ENCODE measurements around the gene BCL10.
"Not testable (repeated sequence)": the region's sequence is repeated elsewhere in the genome, so short reads cannot be mapped to it uniquely, and the experiment has no call there.

The BCL10 gene

GRCh38 chr1:85262985-85263384 lies 13.4 kb downstream of the BCL10 start:
- no peak for DNase-seq

DNA sequence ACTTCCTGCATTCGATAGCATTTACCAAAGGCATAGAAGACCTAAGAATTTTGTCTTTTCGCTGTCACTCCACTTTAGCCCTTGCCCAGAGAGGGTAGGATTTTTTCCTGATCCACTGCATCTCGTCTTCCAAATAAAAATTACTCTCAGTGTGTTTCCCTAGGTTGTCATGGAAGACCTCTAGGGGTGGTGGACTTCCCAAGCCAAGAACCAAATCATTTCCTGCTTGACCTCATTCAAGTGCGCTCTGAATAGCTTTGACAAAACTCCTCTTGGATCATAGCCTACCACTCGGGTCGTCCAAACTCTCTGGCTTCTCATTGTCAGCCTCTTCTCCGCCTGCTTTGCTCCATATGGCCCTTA lies 16.5 kb downstream of the BCL10 start:
- DNase-seq: no peak

DNA sequence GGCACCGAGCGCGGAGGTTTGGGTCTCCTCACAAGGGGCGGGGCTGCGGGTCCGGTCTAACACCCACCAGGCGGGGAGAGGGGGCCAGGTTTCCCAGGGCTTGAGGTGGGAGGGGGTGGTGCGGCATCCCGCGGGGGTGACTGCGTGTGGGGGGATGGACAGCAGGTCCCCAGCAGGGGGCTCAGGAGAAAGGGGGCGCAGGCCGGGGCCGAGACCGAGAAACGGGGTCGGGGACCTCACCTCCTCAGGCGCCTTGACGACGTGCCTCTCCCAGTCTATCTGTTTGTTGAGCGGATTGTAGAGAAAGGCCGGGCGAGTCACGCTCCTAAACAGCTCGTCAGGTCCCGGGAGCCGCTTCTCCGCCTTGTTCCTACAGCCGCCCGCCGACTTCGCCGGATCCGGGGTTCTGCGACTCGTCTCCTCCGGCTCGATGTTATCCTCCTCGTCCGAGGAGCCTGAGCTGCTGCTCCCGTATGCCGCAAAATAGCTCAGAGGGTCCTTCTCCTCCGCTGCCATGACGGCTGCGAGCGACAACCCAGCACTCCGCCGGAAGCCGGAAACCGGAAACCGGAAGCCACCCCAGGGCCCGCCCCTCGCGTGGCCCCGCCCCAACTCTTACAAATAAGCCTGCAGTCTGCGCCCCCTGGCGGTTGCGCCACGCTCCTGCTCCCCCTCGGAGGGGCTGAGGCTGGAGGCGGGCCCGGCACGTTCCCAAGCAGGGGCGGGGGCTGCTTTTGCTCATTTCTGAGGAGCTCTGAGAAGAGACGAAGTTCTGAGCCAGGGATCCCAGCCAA lies 17.1 kb downstream of the BCL10 start, which contains the start of gene C1orf52:
Gene C1orf52, minus strand, starts transcription at position 545 of the 794 bp plus-strand sequence. Its CDS starts 29 bp downstream, at position 516.
- DNase-seq: peak; percentile 94

GRCh38 chr1:85258536-85259117 lies 17.8 kb downstream of the BCL10 start:
- DNase-seq: no peak

DNA sequence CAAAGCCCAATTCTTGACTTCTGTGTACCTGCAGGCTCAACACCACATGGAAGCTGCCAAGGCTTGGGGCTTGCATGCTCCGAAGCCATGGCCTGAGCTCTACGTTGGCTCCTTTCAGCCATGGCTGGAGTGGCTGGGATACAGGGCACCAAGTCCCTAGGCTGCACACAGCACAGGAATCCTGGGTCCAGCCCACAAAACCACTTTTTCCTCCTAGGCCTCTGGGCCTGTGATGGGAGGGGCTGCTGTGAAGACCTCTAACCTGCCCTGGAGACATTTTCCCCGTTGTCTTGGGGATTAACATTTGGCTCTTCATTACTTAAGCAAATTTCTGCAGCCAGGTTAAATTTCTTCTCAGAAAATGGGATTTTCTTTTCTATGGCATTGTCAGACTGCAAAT lies 27.4 kb downstream of the BCL10 start:
- not testable (repeated sequence) for DNase-seq

DNA sequence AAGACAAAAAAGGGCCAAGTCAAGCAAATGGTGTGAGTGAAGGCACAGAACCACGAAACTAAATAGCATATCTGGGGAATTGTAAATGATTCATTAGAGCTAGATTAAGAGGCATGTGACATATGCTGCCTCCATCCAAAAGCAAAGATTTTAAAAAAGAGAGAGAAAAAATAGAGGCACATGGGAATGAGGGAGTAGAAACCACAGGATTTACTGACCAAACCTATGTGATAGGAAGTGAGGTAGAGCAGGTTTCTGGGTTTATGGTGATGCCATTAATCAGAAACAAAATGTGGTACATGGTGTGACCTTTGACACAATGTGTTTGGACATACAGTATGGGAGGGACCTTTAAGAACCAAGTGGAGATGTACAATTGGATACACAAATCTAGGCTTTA lies 30.5 kb downstream of the BCL10 start:
- no peak for DNase-seq

GRCh38 chr1:85245456-85245855 lies 31.0 kb downstream of the BCL10 start:
- no peak for DNase-seq

- no peak for DNase-seq
Observed at GRCh38 chr1:85244271-85245061, 32.0 kb downstream of the BCL10 start.

GRCh38 chr1:85243372-85243771 lies 33.1 kb downstream of the BCL10 start:
- no peak for DNase-seq

DNA sequence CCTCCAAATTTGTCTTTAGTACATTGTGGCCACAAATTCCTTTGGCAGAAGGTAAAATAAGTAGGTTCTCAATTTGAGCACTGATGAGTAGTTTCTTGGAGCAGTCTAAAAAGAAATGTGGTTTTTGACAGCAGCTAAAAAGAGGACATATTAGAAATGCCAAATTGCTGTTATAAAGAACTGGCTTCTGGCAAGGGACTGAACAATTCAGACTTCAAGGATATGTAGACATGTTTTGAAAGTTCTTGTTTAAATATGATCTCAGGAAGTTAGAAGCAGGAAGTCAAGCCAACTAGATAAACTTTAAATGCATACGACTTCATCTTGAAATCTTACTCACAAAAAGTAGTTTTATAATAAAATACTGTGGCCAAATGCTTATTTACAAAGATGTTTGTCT lies 35.8 kb downstream of the BCL10 start:
- no peak for DNase-seq

DNA sequence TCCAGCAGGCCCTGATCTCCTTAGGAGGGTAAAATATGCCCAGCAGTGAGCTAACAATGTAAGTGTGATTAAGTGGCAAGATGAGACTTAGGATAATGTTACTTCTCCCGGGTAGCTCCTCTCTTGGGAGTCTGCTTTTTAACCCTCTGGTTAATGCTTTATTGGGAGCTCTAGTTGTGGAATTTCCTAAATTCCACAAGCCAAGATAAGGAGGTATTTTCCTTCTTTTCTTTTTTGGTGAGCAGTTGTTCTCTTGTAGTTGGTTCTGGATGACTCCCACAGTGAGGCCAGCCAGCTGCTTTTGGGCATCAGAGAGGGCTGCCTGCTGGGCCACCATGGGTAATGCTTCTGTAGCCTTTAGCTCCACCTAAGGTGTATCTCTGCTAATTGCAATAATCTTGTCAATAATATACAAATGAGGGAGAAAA lies 36.2 kb downstream of the BCL10 start:
- peak; percentile 41 for DNase-seq

DNA sequence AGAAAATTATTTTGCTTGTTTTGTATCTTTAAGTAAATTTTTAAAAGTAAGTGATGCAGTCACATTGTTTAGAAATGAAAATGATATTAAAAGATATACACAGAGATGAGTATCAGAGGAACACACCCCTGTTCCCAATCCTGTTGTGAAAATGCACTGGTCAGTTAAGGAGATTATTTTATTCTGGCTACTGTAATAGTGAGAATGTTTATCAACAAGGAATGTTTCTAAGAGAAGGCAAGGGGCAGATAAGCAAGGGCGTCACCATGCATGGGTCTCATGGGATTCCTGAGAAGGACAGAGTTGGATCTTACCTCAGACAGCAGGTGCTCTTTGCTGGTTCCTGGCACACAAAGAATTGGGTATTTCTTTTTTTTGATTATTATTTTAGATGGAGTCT lies 38.8 kb downstream of the BCL10 start:
- no peak for DNase-seq

DNA sequence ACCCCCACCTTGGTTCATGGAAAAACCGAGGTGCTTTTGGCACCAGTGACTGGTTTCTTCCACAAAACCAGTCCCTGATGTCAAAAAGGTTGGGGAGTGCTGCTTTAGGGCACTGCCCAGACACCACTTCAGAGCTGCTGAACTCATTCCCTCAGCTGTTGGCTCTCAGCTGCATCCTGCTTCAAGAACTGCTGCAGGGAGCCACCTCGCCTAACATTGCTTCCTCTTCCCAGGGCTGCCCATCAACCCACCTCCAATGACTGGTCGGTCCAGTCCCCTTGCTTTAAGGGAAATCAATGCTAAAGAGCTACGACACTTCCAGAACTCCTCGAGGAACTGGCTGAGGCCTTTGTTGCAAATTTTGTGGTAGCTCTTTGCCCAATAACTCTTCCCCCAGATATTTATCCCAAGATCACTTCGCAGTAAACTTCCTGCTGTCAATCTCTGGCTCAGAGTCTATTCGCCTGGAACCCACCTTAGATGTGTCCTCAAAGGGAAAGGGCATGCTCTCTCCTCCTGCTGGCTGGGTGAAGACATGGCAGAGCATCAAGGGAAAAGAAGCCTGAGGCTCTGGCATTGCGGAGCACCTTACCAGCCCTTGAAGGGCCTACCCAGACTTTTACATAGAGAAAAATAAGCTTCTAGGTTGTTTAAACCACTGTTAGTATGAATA lies 46.0 kb downstream of the BCL10 start:
- no peak for DNase-seq

GRCh38 chr1:85229574-85230097 lies 46.8 kb downstream of the BCL10 start:
- DNase-seq: no peak

DNA sequence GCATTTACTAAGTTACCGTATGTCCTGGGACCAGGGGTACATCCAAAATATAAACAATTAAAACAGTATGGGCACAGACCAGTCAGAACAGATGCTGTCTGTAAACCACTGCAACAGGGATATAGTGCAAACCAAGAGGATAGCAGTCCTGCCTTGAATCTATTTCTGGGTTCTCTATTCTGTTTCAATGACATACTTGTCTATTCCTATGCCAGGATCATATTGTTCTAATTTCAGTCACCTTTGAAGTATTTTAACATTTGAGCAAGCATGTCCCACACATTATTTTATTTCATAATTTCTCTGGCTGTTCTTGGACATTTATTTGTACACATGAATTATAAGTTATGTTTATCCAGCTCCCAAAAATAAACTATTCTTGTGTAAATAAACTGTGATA lies 47.5 kb downstream of the BCL10 start:
- no peak for DNase-seq

- no peak for DNase-seq
Observed at GRCh38 chr1:85225624-85226380, 50.6 kb downstream of the BCL10 start.

- DNase-seq: no peak
Observed at GRCh38 chr1:85224734-85225623, 51.5 kb downstream of the BCL10 start.

DNA sequence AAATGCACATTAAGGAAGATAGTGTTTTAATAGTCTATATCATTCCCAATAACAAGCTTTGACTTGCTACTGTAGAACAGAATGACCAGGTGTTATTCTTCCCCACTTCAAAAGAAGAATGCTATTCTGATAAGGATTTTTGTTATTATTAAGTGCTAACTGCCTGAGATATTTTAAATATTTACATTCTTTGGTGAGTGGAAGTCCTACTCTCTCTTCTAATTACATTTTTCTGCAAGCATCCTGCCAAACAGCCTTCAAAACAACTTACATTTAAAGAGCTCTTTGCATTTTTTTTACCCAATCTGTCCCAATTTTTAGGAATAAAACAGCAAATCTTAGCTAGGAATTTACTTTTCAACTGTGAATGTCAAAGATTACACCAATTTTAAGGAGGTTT lies 52.1 kb downstream of the BCL10 start:
- no peak for DNase-seq

DNA sequence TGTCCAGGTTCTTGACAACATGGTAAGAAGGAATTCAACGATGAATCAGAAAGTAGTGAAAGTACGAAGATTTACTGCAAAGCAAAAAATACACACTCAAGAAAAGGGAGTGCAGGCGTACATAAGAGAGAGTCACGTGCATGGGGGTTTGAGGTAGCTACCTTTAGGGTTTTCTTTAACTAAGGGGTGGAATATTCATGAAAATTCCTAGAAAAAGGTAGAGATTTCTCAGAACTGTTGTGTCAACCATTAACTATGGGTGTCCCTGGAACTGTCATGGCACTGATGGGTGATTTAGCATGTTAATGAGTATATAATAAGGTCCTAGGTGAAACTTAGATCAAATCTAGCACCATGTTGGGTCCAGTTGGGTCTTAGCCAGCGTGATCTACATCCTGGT lies 53.1 kb downstream of the BCL10 start:
- no peak for DNase-seq

DNA sequence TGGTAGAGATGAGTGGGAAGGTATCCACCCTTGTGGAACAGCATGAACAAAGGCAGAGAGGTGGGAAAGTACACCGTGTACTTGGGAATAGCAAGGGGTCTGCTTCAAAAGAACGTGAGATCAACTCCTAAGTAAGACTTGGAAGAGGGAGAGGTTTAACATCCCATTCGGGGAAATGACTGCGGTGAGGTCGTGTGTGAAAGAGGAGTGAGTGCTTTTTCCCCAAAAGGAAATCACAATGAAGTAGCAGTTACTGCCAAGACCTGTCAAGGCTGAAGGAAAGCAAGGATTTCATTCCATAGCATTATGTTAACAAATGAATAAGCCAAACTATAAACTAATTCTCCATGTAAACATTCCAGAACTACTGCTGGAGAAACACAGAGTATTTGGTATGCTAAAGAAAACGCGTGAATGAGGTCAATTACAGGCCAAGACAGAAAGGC lies 55.7 kb downstream of the BCL10 start:
- DNase-seq: no peak

Measured in CD4-positive, alpha-beta T cell treated with Interleukin-17A for 1 hour (primary cell).